Esophagus muscularis mucosa (tissue), 4 donors: ENCODE measurements around the gene OGN. TPM values are rescaled to one million over a fixed set of nuclear protein-coding genes. Genes with fewer than 3 reads are reported as not detected.

Experiments used
- DNase-seq: peaks from one replicate; pipeline ENCODE4 v3.0.0-alpha.2; 2017; ENCODE audit errors: extremely low spot score
- H3K27ac ChIP-seq, 4 donors: fragments of 200-600 bp; sonication (generic); replicated peaks in 1 of 4; 1 replicate in 3 of 4; 2 replicates in 1 of 4; pipeline ENCODE4 v1.5.1; 2016 to 2019; ENCODE audit warnings: mild to moderate bottlenecking in 1 of 4
- H3K27me3 ChIP-seq, 4 donors: fragments of 200-600 bp; sonication (generic); one replicate each; pipeline versions ENCODE4 v1.5.1 to v1.6.0; 2016 to 2019
- H3K36me3 ChIP-seq, 4 donors: fragments of 200-600 bp; sonication (generic); one replicate each; pipeline ENCODE4 v1.5.1; 2016 to 2019
- H3K4me1 ChIP-seq, 4 donors: fragments of 200-600 bp; sonication (generic); one replicate each; pipeline ENCODE4 v1.5.1; 2016 to 2019
- H3K4me3 ChIP-seq, 4 donors: fragments of 200-600 bp; sonication (generic); 1 replicate in 2 of 4; 2 replicates in 2 of 4; pipeline ENCODE4 v1.5.1; 2016 to 2019; ENCODE audit warnings: mild to moderate bottlenecking in 4 of 4, moderate library complexity in 1 of 4
- H3K9me3 ChIP-seq, 4 donors: fragments of 200-600 bp; sonication (generic); 1 replicate in 3 of 4; 2 replicates in 1 of 4; pipeline ENCODE4 v1.5.1; 2016 to 2019
- EP300 ChIP-seq: sonication (generic); formaldehyde crosslinking; IDR thresholded peaks from one replicate; pipeline ENCODE4 v1.6.1; 2017; ENCODE audit warnings: antibody characterized with exemption
- POLR2A ChIP-seq: fragments of 450-650 bp; IDR thresholded peaks from one replicate; pipeline ENCODE4 v1.6.1; 2017; ENCODE audit warnings: antibody characterized with exemption, moderate library complexity, mild to moderate bottlenecking, low read depth
- POLR2AphosphoS5 ChIP-seq, 2 donors: sonication (generic); formaldehyde crosslinking; IDR thresholded peaks; one replicate each; pipeline ENCODE4 v1.6.1; 2017; ENCODE audit warnings: antibody characterized with exemption in 2 of 2
- WGBS: methylation state at CpG from one replicate; pipeline ENCODE4 v1.1.5; 2018; 5-methylcytosine and 5-hydroxymethylcytosine counted together
- intact Hi-C: fragments of 100-400 bp; cut with DNase I; formaldehyde crosslinking; loops from one replicate; pipeline ENCODE4 v1.15.1; 2023
- total RNA-seq, 4 donors: library from RNA; depleted of rRNA; stranded (reverse); fragments of >200 nt; gene quantifications; one replicate each; pipeline versions ENCODE4 v1.1.0 to v1.2.1, GENCODE V29; 2016
- TF ChIP-seq, protein P1 (sequence below), 3 experiments: fragments of 200-600 bp in 2 of 3; fragments of 450-650 bp in 1 of 3; sonication (generic) in 2 of 3; IDR thresholded peaks; one replicate each; pipeline ENCODE4 v1.5.1; 2017 to 2019; ENCODE audit warnings: antibody characterized with exemption in 3 of 3, mild to moderate bottlenecking in 2 of 3, moderate library complexity in 1 of 3

The OGN gene
- total RNA-seq, 4 donors from 2014 or later: 16.5 to 42.1 (median 20.0) TPM

DNA sequence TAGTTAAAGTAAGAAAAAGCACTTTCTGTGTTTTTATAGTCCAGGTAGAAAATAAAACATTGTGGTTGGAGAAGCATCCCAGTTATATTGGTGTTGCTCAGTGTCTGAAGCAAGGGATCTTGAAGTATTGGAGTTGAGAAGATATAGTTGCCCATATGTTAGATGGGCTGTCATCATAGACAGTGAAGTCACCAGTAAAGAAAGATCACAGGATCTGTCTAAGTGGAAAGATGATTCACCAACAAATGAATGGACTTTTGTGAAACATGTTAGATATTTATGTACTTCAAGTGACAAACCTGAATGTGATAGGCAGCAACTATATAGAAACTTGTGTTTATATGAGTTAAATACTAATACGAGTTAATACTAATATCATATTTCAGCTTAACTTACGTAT lies 11.7 kb downstream of the OGN start:
- intact Hi-C loops: no loop called here
- no peak for DNase-seq
- Histone ChIP-seq H3K36me3 (peaks cover 0 to 5% (median 0%) of the 10 kb centered on the region in 4 donors), H3K27me3 (no peaks in the 10 kb centered on the region), H3K27ac (no peak overlapping the region), H3K9me3 (no peaks in the 10 kb centered on the region), H3K4me1 (peaks cover 0 to 17% (median 11%) of the 10 kb centered on the region in 4 donors), H3K4me3 (no peak overlapping the region)
- WGBS: 78% methylated on average over 2 of the region's 2 CpGs
- TF ChIP-seq, protein P1, sequence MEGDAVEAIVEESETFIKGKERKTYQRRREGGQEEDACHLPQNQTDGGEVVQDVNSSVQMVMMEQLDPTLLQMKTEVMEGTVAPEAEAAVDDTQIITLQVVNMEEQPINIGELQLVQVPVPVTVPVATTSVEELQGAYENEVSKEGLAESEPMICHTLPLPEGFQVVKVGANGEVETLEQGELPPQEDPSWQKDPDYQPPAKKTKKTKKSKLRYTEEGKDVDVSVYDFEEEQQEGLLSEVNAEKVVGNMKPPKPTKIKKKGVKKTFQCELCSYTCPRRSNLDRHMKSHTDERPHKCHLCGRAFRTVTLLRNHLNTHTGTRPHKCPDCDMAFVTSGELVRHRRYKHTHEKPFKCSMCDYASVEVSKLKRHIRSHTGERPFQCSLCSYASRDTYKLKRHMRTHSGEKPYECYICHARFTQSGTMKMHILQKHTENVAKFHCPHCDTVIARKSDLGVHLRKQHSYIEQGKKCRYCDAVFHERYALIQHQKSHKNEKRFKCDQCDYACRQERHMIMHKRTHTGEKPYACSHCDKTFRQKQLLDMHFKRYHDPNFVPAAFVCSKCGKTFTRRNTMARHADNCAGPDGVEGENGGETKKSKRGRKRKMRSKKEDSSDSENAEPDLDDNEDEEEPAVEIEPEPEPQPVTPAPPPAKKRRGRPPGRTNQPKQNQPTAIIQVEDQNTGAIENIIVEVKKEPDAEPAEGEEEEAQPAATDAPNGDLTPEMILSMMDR (IDR thresholded peaks at IDR 0.05): no peak
- no peak for TF ChIP-seq POLR2A
- no peak for TF ChIP-seq POLR2AphosphoS5 (IDR thresholded peaks at IDR 0.05)
- TF ChIP-seq EP300: no peak

DNA sequence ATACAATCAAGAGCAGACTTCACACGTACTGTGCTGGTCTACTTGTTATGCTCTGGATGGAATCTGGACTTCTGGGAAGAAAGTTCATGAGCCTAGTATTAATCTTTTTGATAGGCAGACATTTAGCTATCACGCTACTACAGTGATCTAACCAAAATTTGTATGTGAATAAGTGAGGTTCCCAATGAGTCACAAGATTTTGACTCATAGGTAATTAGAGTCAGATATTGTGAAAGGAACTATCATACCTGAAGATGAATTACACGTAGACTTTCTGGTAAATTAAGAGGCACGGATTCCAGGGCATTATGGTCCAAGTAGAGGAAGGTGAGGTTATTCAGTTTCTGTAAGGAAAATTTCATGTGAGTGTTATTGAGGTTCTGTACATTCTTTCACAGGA lies 18.4 kb downstream of the OGN start:
- intact Hi-C loops: no loop called here
- Histone ChIP-seq H3K27ac (peak overlapping the region in 2 of 4 donors; percentile 5 to 33), H3K9me3 (no peaks in the 10 kb centered on the region), H3K36me3 (peaks cover 0 to 5% (median 0%) of the 10 kb centered on the region in 4 donors), H3K4me1 (peaks cover 0 to 16% (median 11%) of the 10 kb centered on the region in 4 donors), H3K27me3 (no peaks in the 10 kb centered on the region), H3K4me3 (no peak overlapping the region)
- WGBS: 79% methylated on average over 4 of the region's 4 CpGs
- TF ChIP-seq POLR2AphosphoS5 (IDR thresholded peaks at IDR 0.05) (no peak), POLR2A (no peak), EP300 (no peak)
- TF ChIP-seq, protein P1 (IDR thresholded peaks at IDR 0.05): no peak
- DNase-seq: no peak

DNA sequence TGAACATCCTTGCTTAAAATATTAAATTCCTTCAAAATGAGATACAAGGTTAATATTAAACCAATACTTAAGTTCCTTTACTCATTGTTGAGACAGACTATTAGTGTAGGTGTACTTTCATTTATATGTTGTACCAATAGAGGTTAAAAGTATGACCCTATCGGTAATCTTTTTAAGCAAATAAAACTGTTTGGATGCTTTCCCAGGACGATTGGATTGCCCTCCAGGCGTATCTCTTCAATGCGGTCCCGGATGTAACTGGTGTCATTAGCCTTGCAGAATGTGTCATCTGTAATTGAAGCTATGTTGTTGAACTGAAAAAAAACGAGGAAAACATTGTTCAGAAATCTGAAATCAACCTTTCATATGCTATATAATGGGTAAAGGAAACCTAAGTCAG lies 18.9 kb downstream of the OGN start:
- intact Hi-C loops: no loop called here
- no peaks in the 10 kb centered on the region for H3K9me3 ChIP-seq
- peak overlapping the region in 3 of 4 donors; percentile 5 to 50 (median 33) for H3K27ac ChIP-seq
- H3K4me3 ChIP-seq: no peak overlapping the region
- peaks cover 0 to 5% (median 0%) of the 10 kb centered on the region in 4 donors for H3K36me3 ChIP-seq
- no peak for DNase-seq
- H3K27me3 ChIP-seq: no peaks in the 10 kb centered on the region
- 69% methylated on average over 6 of the region's 6 CpGs for WGBS
- peaks cover 0 to 16% (median 11%) of the 10 kb centered on the region in 4 donors for H3K4me1 ChIP-seq
- TF ChIP-seq POLR2A: no peak
- TF ChIP-seq, protein P1 (IDR thresholded peaks at IDR 0.05): no peak
- no peak for TF ChIP-seq POLR2AphosphoS5 (IDR thresholded peaks at IDR 0.05)

DNA sequence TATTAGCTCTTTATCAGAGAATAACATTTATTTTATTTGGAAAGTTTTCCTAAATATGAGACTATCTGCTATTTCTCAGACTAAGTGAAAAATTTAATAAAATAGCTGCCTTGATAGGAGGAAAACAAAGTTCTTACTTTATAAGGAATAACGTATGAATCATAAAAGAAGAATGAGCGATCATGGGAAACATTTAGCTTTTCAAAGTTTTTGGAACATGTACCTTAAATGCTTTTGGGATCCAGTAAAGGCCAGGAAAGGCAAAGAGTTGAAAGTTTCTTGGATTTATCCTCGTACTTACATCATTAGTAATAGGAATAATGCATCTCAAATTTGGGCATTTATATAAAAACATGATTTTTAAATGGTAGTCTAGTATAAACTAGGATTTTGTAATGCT lies 19.4 kb downstream of the OGN start:
- WGBS: 43% methylated on average over 3 of the region's 3 CpGs
- Histone ChIP-seq H3K4me1 (peaks cover 0 to 16% (median 11%) of the 10 kb centered on the region in 4 donors), H3K27ac (peak overlapping the region in 3 of 4 donors; percentile 23 to 50 (median 33)), H3K27me3 (no peaks in the 10 kb centered on the region), H3K36me3 (peaks cover 0 to 5% (median 0%) of the 10 kb centered on the region in 4 donors), H3K4me3 (no peak overlapping the region), H3K9me3 (no peaks in the 10 kb centered on the region)
- TF ChIP-seq POLR2AphosphoS5 (IDR thresholded peaks at IDR 0.05): no peak
- TF ChIP-seq, protein P1 (IDR thresholded peaks at IDR 0.05): no peak
- TF ChIP-seq EP300: no peak
- no peak for TF ChIP-seq POLR2A
- intact Hi-C loops: no loop called here
- no peak for DNase-seq

DNA sequence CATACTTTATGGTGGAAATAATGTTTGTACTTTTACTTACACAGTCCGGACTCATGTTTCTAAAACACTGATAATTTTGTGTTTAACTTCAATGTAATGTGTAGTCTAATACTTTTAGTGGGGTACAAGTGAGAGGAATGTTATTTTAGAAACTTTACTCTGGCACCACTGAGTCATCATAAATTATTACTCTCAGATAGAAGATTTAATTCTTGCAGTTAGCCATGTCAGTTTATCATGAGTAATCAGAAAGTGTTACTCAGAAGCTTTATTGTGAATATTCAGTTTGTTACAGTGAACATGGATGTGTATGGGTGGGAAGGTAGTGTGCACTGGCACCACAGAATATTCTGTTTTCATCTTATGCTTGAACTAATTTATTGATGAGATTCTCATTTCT lies 20.0 kb downstream of the OGN start:
- peaks cover 0 to 16% (median 11%) of the 10 kb centered on the region in 4 donors for H3K4me1 ChIP-seq
- peak overlapping the region in 3 of 4 donors; percentile 23 to 50 (median 33) for H3K27ac ChIP-seq
- WGBS: 52% methylated on average over 1 of the region's 1 CpG
- no peak for DNase-seq
- TF ChIP-seq, protein P1 (IDR thresholded peaks at IDR 0.05): no peak
- TF ChIP-seq EP300: no peak
- no peak for TF ChIP-seq POLR2AphosphoS5 (IDR thresholded peaks at IDR 0.05)
- no peak for TF ChIP-seq POLR2A
- intact Hi-C loops: no loop called here
- H3K27me3 ChIP-seq: no peaks in the 10 kb centered on the region
- no peak overlapping the region for H3K4me3 ChIP-seq
- H3K36me3 ChIP-seq: peaks cover 0 to 5% (median 0%) of the 10 kb centered on the region in 4 donors
- no peaks in the 10 kb centered on the region for H3K9me3 ChIP-seq
